H1 (cell line): ENCODE results near the gene LRCH3. TPM values are rescaled to one million over a fixed set of nuclear protein-coding genes. Genes with fewer than 3 reads are reported as not detected.

ENCODE experiments used
- CTCF ChIA-PET: fragments of 300-600 bp; sonication (Branson Sonifier 250); formaldehyde crosslinking; loops from one replicate; lab custom pipeline; 2021; ENCODE audit not compliant: partially characterized antibody; lab: Charles Lee
- POLR2A ChIA-PET: fragments of 300-600 bp; sonication (Branson Sonifier 250); formaldehyde crosslinking; loops from one replicate; lab custom pipeline; 2021; ENCODE audit warnings: inconsistent platforms; ENCODE audit not compliant: partially characterized antibody; lab: Charles Lee
- DNase-seq, 2 experiments: peaks; one replicate each; pipeline versions ENCODE4 v3.0.0 to v3.0.0-alpha.2; 2010 to 2022; ENCODE audit warnings: low spot score in 2 of 2, low read depth in 1 of 2, mixed read lengths in 1 of 2
- FAIRE-seq: peaks from 2 replicates; lab custom pipeline; 2011; peaks lifted over from hg19 to GRCh38; lab: Jason Lieb, UNC
- H2AFZ ChIP-seq: 2 replicates; pipeline ENCODE4 v1.8.1; 2012; ENCODE audit warnings: low read length, inconsistent platforms
- H2AK5ac ChIP-seq: 2 replicates; pipeline ENCODE4 v1.6.1; 2013; ENCODE audit warnings: low read depth, low read length
- H2BK120ac ChIP-seq: replicated peaks from 2 replicates; pipeline ENCODE3; 2013; ENCODE audit warnings: low read depth, low read length, inconsistent platforms
- H2BK12ac ChIP-seq: 2 replicates; pipeline ENCODE4 v1.6.1; 2013; ENCODE audit warnings: low read depth, low read length
- H2BK15ac ChIP-seq: 2 replicates; pipeline ENCODE4 v1.6.1; 2013; ENCODE audit warnings: low read length
- H2BK20ac ChIP-seq: 2 replicates; pipeline ENCODE4 v1.6.1; 2013; ENCODE audit warnings: low read length
- H2BK5ac ChIP-seq: 2 replicates; pipeline ENCODE4 v1.6.1; 2013; ENCODE audit warnings: low read depth, low read length
- H3K14ac ChIP-seq: 2 replicates; pipeline ENCODE4 v1.6.1; 2013; ENCODE audit warnings: inconsistent platforms; ENCODE audit not compliant: insufficient read length
- H3K18ac ChIP-seq: 2 replicates; pipeline ENCODE4 v1.6.1; 2013; ENCODE audit warnings: low read length; ENCODE audit errors: extremely low read depth
- H3K23ac ChIP-seq: 2 replicates; pipeline ENCODE4 v1.6.1; 2013; ENCODE audit warnings: inconsistent platforms; ENCODE audit not compliant: insufficient read length
- H3K23me2 ChIP-seq: 2 replicates; pipeline ENCODE4 v1.6.1; 2013; ENCODE audit warnings: low read depth, low read length
- H3K27ac ChIP-seq: 2 replicates; pipeline ENCODE4 v1.6.1; 2011; ENCODE audit warnings: low read depth, low read length, inconsistent platforms
- H3K27me3 ChIP-seq, 4 experiments: replicated peaks in 1 of 4; 1 replicate in 1 of 4; 2 replicates in 3 of 4; pipeline versions ENCODE4 v1.6.1 to v1.8.1; 2011 to 2013; ENCODE audit warnings: low read length in 3 of 4, mild to moderate bottlenecking in 3 of 4, inconsistent platforms in 2 of 4, mixed read lengths in 2 of 4, moderate library complexity in 1 of 4; ENCODE audit not compliant: control insufficient read depth in 3 of 4, insufficient read depth in 3 of 4; ENCODE audit errors: extremely low read depth in 1 of 4
- H3K36me3 ChIP-seq, 4 experiments: 2 replicates each; pipeline versions ENCODE4 v1.6.1 to v1.8.1; 2011 to 2013; ENCODE audit warnings: mild to moderate bottlenecking in 4 of 4, low read length in 3 of 4, moderate library complexity in 2 of 4, control low read depth in 1 of 4, inconsistent platforms in 1 of 4; ENCODE audit not compliant: insufficient read depth in 4 of 4, control insufficient read depth in 2 of 4
- H3K4ac ChIP-seq: replicated peaks from 2 replicates; pipeline ENCODE3; 2013; ENCODE audit warnings: low read length, low read depth, mixed read lengths, inconsistent platforms; ENCODE audit not compliant: insufficient read length
- H3K4me1 ChIP-seq, 4 experiments: replicated peaks in 1 of 4; 1 replicate in 1 of 4; 2 replicates in 3 of 4; pipeline versions ENCODE4 v1.6.1 to v1.8.1; 2011 to 2013; ENCODE audit warnings: low read length in 3 of 4, inconsistent platforms in 2 of 4, mixed read lengths in 1 of 4; ENCODE audit not compliant: insufficient read depth in 4 of 4, control insufficient read depth in 3 of 4
- H3K4me2 ChIP-seq, 2 experiments: 2 replicates each; pipeline versions ENCODE4 v1.6.1 to v1.8.1; 2011 to 2013; ENCODE audit warnings: low read depth in 2 of 2, low read length in 2 of 2, control low read depth in 1 of 2, inconsistent platforms in 1 of 2, mild to moderate bottlenecking in 1 of 2; ENCODE audit not compliant: insufficient read depth in 1 of 2
- H3K4me3 ChIP-seq, 4 experiments: fragments of 200-600, 300-600 bp in 1 of 4; sonication (generic), shearing (Covaris generic), sonication (Bioruptor Twin) in 1 of 4; 2 replicates each; pipeline versions ENCODE4 v1.5.1 to v1.8.1; 2011 to 2016; ENCODE audit warnings: low read length in 4 of 4, low read depth in 3 of 4, control low read depth in 2 of 4, inconsistent platforms in 2 of 4, mild to moderate bottlenecking in 2 of 4, mixed read lengths in 1 of 4, moderate library complexity in 1 of 4; ENCODE audit not compliant: insufficient read depth in 2 of 4; ENCODE audit errors: extremely low read depth in 1 of 4
- H3K56ac ChIP-seq: replicated peaks from 2 replicates; pipeline ENCODE3; 2013; ENCODE audit warnings: low read depth, mild to moderate bottlenecking, mixed read lengths, low read length, inconsistent platforms; ENCODE audit not compliant: insufficient read length
- H3K79me1 ChIP-seq: 2 replicates; pipeline ENCODE4 v1.6.1; 2013; ENCODE audit warnings: low read depth, low read length, control low read depth
- H3K79me2 ChIP-seq, 2 experiments: 2 replicates each; pipeline versions ENCODE4 v1.6.1 to v1.8.1; 2012 to 2013; ENCODE audit warnings: low read length in 2 of 2, mild to moderate bottlenecking in 2 of 2, inconsistent platforms in 1 of 2; ENCODE audit not compliant: insufficient read depth in 2 of 2, control insufficient read depth in 1 of 2
- H3K9ac ChIP-seq, 4 experiments: replicated peaks in 1 of 4; 1 replicate in 1 of 4; 2 replicates in 3 of 4; pipeline versions ENCODE4 v1.6.1 to v1.8.1; 2011 to 2013; ENCODE audit warnings: low read depth in 3 of 4, low read length in 3 of 4, control low read depth in 2 of 4, mild to moderate bottlenecking in 2 of 4, moderate library complexity in 2 of 4, inconsistent platforms in 1 of 4; ENCODE audit errors: extremely low read depth in 1 of 4
- H3K9me3 ChIP-seq, 2 experiments: 2 replicates each; pipeline versions ENCODE4 v1.6.1 to v1.8.1; 2012 to 2013; ENCODE audit warnings: mild to moderate bottlenecking in 2 of 2, moderate library complexity in 2 of 2, control low read depth in 1 of 2, inconsistent platforms in 1 of 2, low read depth in 1 of 2, low read length in 1 of 2, mixed read lengths in 1 of 2; ENCODE audit not compliant: insufficient read depth in 2 of 2
- H4K20me1 ChIP-seq, 2 experiments: replicated peaks in 1 of 2; 2 replicates each; pipeline versions ENCODE3 to v1.8.1; 2011 to 2013; ENCODE audit warnings: inconsistent platforms in 2 of 2, low read length in 2 of 2, mild to moderate bottlenecking in 1 of 2; ENCODE audit not compliant: insufficient read depth in 2 of 2, control insufficient read depth in 1 of 2
- H4K5ac ChIP-seq: 2 replicates; pipeline ENCODE4 v1.6.1; 2013; ENCODE audit warnings: low read length, low read depth, mixed read lengths, inconsistent platforms; ENCODE audit not compliant: insufficient read length
- H4K8ac ChIP-seq: 2 replicates; pipeline ENCODE4 v1.8.0; 2013; ENCODE audit warnings: mild to moderate bottlenecking, moderate library complexity, low read length, inconsistent platforms; ENCODE audit not compliant: insufficient read depth; ENCODE audit errors: extremely low read depth
- H4K91ac ChIP-seq: replicated peaks from 2 replicates; pipeline ENCODE3; 2013; ENCODE audit warnings: low read length, mixed read lengths, inconsistent platforms; ENCODE audit not compliant: insufficient read length
- BRCA1 ChIP-seq: IDR thresholded peaks from 2 replicates; pipeline ENCODE4 v1.6.1; 2012; ENCODE audit warnings: low read depth, low read length, improper control_type of control experiment
- CBX5 ChIP-seq: fragments of 300-800, 300-1000 bp; sonication (generic); IDR thresholded peaks from 2 replicates; pipeline ENCODE4 v1.7.1; 2016; ENCODE audit warnings: antibody characterized with exemption, low read length, low read depth
- CTBP2 ChIP-seq: IDR thresholded peaks from 2 replicates; pipeline ENCODE4 v1.7.0; 2011; ENCODE audit warnings: borderline replicate concordance, mild to moderate bottlenecking, moderate library complexity, mixed read lengths, low read length; ENCODE audit not compliant: insufficient read depth, insufficient read length
- EP300 ChIP-seq, 2 experiments: IDR thresholded peaks; 1 replicate in 1 of 2; 2 replicates in 1 of 2; pipeline ENCODE4 v1.6.1; 2011 to 2012; ENCODE audit warnings: low read depth in 2 of 2, low read length in 2 of 2, mild to moderate bottlenecking in 2 of 2, borderline replicate concordance in 1 of 2, inconsistent platforms in 1 of 2, moderate library complexity in 1 of 2
- EZH2 ChIP-seq: fragments of 200-600 bp; sonication (generic); IDR thresholded peaks from 2 replicates; pipeline ENCODE4 v1.7.1; 2012; ENCODE audit warnings: low read depth, mild to moderate bottlenecking, moderate library complexity, low read length, inconsistent platforms; ENCODE audit not compliant: severe bottlenecking
- GABPA ChIP-seq: IDR thresholded peaks from 2 replicates; pipeline ENCODE4 v1.6.1; 2011; ENCODE audit warnings: mild to moderate bottlenecking, low read length, moderate library complexity, borderline replicate concordance; ENCODE audit not compliant: insufficient read depth
- KDM4A ChIP-seq: IDR thresholded peaks from one replicate; pipeline ENCODE4 v1.7.1; 2012; ENCODE audit warnings: low read depth, mild to moderate bottlenecking, moderate library complexity, low read length, inconsistent platforms; ENCODE audit not compliant: severe bottlenecking
- NRF1 ChIP-seq: IDR thresholded peaks from 2 replicates; pipeline ENCODE4 v1.6.1; 2011; ENCODE audit warnings: mild to moderate bottlenecking, low read depth, low read length, improper control_type of control experiment
- SP2 ChIP-seq: IDR thresholded peaks from 2 replicates; pipeline ENCODE4 v1.6.1; 2012; ENCODE audit warnings: mild to moderate bottlenecking, low read length, inconsistent platforms
- SRF ChIP-seq: IDR thresholded peaks from 2 replicates; pipeline ENCODE4 v1.6.1; 2011; ENCODE audit warnings: mild to moderate bottlenecking, low read depth, low read length, moderate library complexity
- TBP ChIP-seq: IDR thresholded peaks from 2 replicates; pipeline ENCODE4 v1.6.1; 2011; ENCODE audit warnings: low read depth, low read length, improper control_type of control experiment
- USF2 ChIP-seq: IDR thresholded peaks from 2 replicates; pipeline ENCODE4 v1.6.1; 2011; ENCODE audit warnings: low read length, improper control_type of control experiment
- ZNF274 ChIP-seq: IDR thresholded peaks from 2 replicates; pipeline ENCODE4 v1.7.0; 2012; ENCODE audit warnings: low read length, borderline replicate concordance; ENCODE audit errors: extremely low read depth
- WGBS, 2 experiments: shearing (Covaris generic) in 1 of 2; methylation state at CpG; one replicate each; pipeline versions ENCODE4 v1.1.6 to v1.1.7; 2013 to 2015; ENCODE audit warnings: low lambda C conversion rate in 2 of 2, mixed read lengths in 2 of 2, inconsistent platforms in 1 of 2, low coverage in 1 of 2, missing lambda C conversion rate in 1 of 2; ENCODE audit not compliant: insufficient replicate concordance in 2 of 2, insufficient coverage in 1 of 2, insufficient read length in 1 of 2; ENCODE audit errors: extremely low coverage in 1 of 2, missing lambda C conversion rate in 1 of 2; 5-methylcytosine and 5-hydroxymethylcytosine counted together
- polyA plus RNA-seq, 7 experiments: library from polyadenylated mRNA; depleted of rRNA in 3 of 7; stranded (reverse) in 5 of 7; unstranded in 2 of 7; fragments of >200 nt in 5 of 7; fragments of 200-250 nt in 2 of 7; gene quantifications; 1 replicate in 5 of 7; 2 replicates in 1 of 7; 4 replicates in 1 of 7; pipeline versions ENCODE4 v1.2.1 to v1.2.3, GENCODE V29; 2011 to 2013; ENCODE audit warnings: missing spikeins in 2 of 7, mixed read lengths in 2 of 7
- total RNA-seq: library from RNA; stranded (reverse); fragmentation: NEBNext Ultra II Directional; extraction: Animal tissue kit (Norgen Biotek cat#: 25700); gene quantifications from 2 replicates; pipeline ENCODE4 v1.2.1, GENCODE V29; 2021

LRCH3 gene
- total and polyA plus RNA-seq, 2 of the 8 experiments (the other 6 are each of a cell fraction or from before 2014, with no cell fraction given), result 58.4 to 66.0 TPM

GRCh38 chr3:197742787-197743186 lies 48.3 kb upstream of the LRCH3 start:
- FAIRE-seq (no peak), DNase-seq (no peak)
- POLR2A ChIA-PET, result no interaction called here
- Histone ChIP-seq H3K27ac (no peak overlapping the region), H2BK15ac (no peak overlapping the region), H4K91ac (no peak overlapping the region), H4K8ac (no peak overlapping the region), H2BK20ac (no peak overlapping the region), H3K27me3 (no peaks in the 10 kb centered on the region), H3K4me3 (no peak overlapping the region), H2BK120ac (no peak overlapping the region), H2AFZ (no peak overlapping the region), H3K18ac (no peak overlapping the region), H3K9ac (no peak overlapping the region), H3K36me3 (no peaks in the 10 kb centered on the region), H2BK12ac (no peak overlapping the region), H3K4ac (no peak overlapping the region), H3K79me2 (no peaks in the 10 kb centered on the region), H3K14ac (no peak overlapping the region), H3K23me2 (no peaks in the 10 kb centered on the region), H3K79me1 (no peaks in the 10 kb centered on the region), H2AK5ac (no peak overlapping the region), H3K56ac (no peak overlapping the region), H3K4me1 (peaks cover 0 to 4% (median 1%) of the 10 kb centered on the region in 4 experiments; a peak in 2 of 7 replicates), H4K20me1 (no peaks in the 10 kb centered on the region), H2BK5ac (no peak overlapping the region), H3K23ac (no peak overlapping the region), H3K4me2 (no peak overlapping the region), H3K9me3 (no peaks in the 10 kb centered on the region), H4K5ac (no peak overlapping the region)
- 91% methylated on average over 3 of the region's 3 CpGs; no CpG with 5 or more reads in 1 of the 2 experiments for WGBS, 2 experiments
- CTCF ChIA-PET, result interaction anchor here (0.6 to 1.4 kb wide), 5 partner anchors 8 to 61 kb away, joined by 3 to 6 read pairs (median 3); no protein-coding TSS in a partner anchor
- TF ChIP-seq EZH2 (no peak), USF2 (no peak), BRCA1 (no peak), CBX5 (no peak), NRF1 (no peak), ZNF274 (no peak), SP2 (no peak), CTBP2 (no peak), EP300 (IDR thresholded peaks at IDR 0.05; ENCODE audit: borderline replicate concordance in 1 of 2, low read depth in 2 of 2, low read length in 2 of 2) (no peak), KDM4A (no peak), TBP (no peak), SRF (no peak), GABPA (no peak)
